GM12874 (cell line): ENCODE results near the gene PPP1R14D.

Experiments used
- CTCF ChIP-seq: IDR thresholded peaks from 2 replicates; pipeline ENCODE4 v1.5.1; 2011; ENCODE audit warnings: low read depth, mild to moderate bottlenecking, control low read depth, low read length, moderate library complexity; ENCODE audit not compliant: insufficient read depth

The PPP1R14D gene

GRCh38 chr15:40796512-40796911, 32.0 kb downstream of the PPP1R14D start:
- TF ChIP-seq CTCF = no peak

GRCh38 chr15:40796041-40796440, 32.5 kb downstream of the PPP1R14D start:
- no peak for TF ChIP-seq CTCF

- no peak for TF ChIP-seq CTCF
These were observed 35.1 kb downstream of the PPP1R14D start for GRCh38 chr15:40793216-40793989.

- no peak for TF ChIP-seq CTCF
These were observed 36.1 kb downstream of the PPP1R14D start for GRCh38 chr15:40792394-40792793.

GRCh38 chr15:40790718-40791117, 37.8 kb downstream of the PPP1R14D start:
- TF ChIP-seq CTCF = no peak

- no peak for TF ChIP-seq CTCF
These were observed 38.5 kb downstream of the PPP1R14D start for GRCh38 chr15:40789999-40790398.

GRCh38 chr15:40789119-40789518, 39.4 kb downstream of the PPP1R14D start:
- TF ChIP-seq CTCF = no peak
